Thyroid gland (tissue), 4 donors: ENCODE data around the gene TSSK6. TPM values are rescaled to one million over a fixed set of nuclear protein-coding genes. Genes with fewer than 3 reads are reported as not detected.

ENCODE experiments used
- DNase-seq, 2 donors: peaks; one replicate each; pipeline ENCODE4 v3.0.0-alpha.2; 2019
- H3K27ac ChIP-seq, 3 donors: fragments of 200-600 bp; sonication (generic); 1 replicate in 2 of 3; 2 replicates in 1 of 3; pipeline ENCODE4 v1.5.1; 2016 to 2019; ENCODE audit warnings: mild to moderate bottlenecking in 1 of 3, moderate library complexity in 1 of 3
- H3K27me3 ChIP-seq: fragments of 200-600 bp; sonication (generic); one replicate; pipeline ENCODE4 v1.5.1; 2019
- H3K36me3 ChIP-seq, 2 donors: fragments of 200-600 bp; sonication (generic); one replicate each; pipeline ENCODE4 v1.5.1; 2016 to 2019
- H3K4me1 ChIP-seq, 2 donors: fragments of 200-600 bp; sonication (generic); one replicate each; pipeline ENCODE4 v1.5.1; 2017 to 2019
- H3K4me3 ChIP-seq, 3 donors: fragments of 200-600 bp; sonication (generic); replicated peaks in 1 of 3; 1 replicate in 2 of 3; 2 replicates in 1 of 3; pipeline ENCODE4 v1.5.1; 2016; ENCODE audit warnings: mild to moderate bottlenecking in 1 of 3
- H3K9me3 ChIP-seq: fragments of 200-600 bp; sonication (generic); one replicate; pipeline ENCODE4 v1.5.1; 2017
- CTCF ChIP-seq, 6 experiments: fragments of 200-600 bp in 3 of 6; fragments of 450-650 bp in 3 of 6; sonication (generic) in 3 of 6; IDR thresholded peaks; one replicate each; pipeline ENCODE4 v1.5.1; 2016 to 2019; ENCODE audit warnings: antibody characterized with exemption in 6 of 6, mild to moderate bottlenecking in 2 of 6, inconsistent platforms in 1 of 6, moderate library complexity in 1 of 6
- POLR2A ChIP-seq, 2 donors: fragments of 450-650 bp; IDR thresholded peaks; one replicate each; pipeline ENCODE4 v1.6.1; 2017; ENCODE audit warnings: antibody characterized with exemption in 2 of 2, mild to moderate bottlenecking in 2 of 2, moderate library complexity in 1 of 2
- WGBS, 2 donors: methylation state at CpG; one replicate each; pipeline ENCODE4 v1.1.5; 2017; 5-methylcytosine and 5-hydroxymethylcytosine counted together
- intact Hi-C: fragments of 100-400 bp; cut with DNase I; formaldehyde crosslinking; loops from one replicate; pipeline ENCODE4 v1.15.1; 2023
- total RNA-seq, 4 donors: library from RNA; depleted of rRNA; stranded (reverse); fragments of >200 nt; gene quantifications; one replicate each; pipeline ENCODE4 v1.2.3, GENCODE V29; 2016

Gene TSSK6
- total RNA-seq, 4 donors from 2014 or later = 1.8 to 7.7 (median 3.8) TPM

- TF ChIP-seq POLR2A (IDR thresholded peaks at IDR 0.05) = no peak
- TF ChIP-seq CTCF (IDR thresholded peaks at IDR 0.05) = no peak
- Histone ChIP-seq H3K36me3 (peaks cover 7% of the 10 kb centered on the region in 2 donors), H3K27ac (peak overlapping the region; percentile 63 to 83 (median 75)), H3K27me3 (no peaks in the 10 kb centered on the region), H3K4me1 (peaks cover 20 to 28% of the 10 kb centered on the region in 2 donors), H3K9me3 (no peaks in the 10 kb centered on the region), H3K4me3 (no peak overlapping the region)
- 95 to 96% methylated on average over 3 to 9 of the region's 9 CpGs for WGBS, 2 donors
- intact Hi-C loops = no loop called here
- no peak for DNase-seq
Observed at GRCh38 chr19:19527371-19527656, 12.0 kb upstream of the TSSK6 start.

DNA sequence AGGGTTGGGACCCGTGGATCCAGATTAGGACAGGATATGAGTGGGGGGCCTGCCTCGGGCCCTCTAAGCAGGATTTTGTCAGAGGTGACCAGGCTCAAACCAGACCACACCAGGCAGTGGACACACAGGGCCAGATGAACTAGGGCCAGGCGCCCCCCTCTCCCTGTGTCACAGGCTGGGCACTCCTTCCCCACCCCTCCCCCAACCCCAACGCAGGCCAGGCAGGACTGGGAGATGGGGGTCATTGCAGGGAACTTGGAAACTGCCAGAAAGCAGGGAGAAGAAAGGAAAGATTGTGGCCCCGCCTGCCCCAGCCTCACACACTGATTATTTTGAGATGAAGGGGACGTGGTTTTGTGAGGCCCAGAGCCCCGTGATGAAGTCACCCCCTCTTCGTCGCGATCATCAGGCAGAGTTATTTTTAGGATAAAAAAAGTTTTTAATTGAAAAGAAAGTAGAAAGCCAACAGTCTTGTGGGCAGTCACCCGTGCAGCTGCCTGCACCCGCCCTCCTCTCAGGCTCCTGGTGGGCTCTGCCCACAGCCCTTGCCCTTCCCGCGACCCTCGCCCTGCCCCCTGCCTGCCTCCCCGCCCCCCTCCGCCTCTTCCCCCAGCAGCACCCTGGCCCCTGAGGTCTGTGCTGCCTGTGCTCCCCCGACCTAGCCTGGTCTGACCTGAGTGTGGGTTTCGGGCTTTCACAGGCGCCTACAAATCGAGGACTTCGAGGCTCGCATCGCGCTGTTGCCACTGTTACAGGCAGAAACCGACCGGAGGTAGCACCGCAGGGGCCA is 11.4 kb upstream of the TSSK6 start:
- no peaks in the 10 kb centered on the region for H3K9me3 ChIP-seq
- peaks cover 7% of the 10 kb centered on the region in 2 donors for H3K36me3 ChIP-seq
- WGBS, 2 donors = 47 to 66% methylated on average over 18 to 28 of the region's 28 CpGs
- no peak overlapping the region for H3K4me3 ChIP-seq
- TF ChIP-seq CTCF (IDR thresholded peaks at IDR 0.05) (no peak), POLR2A (IDR thresholded peaks at IDR 0.05) (no peak)
- DNase-seq = peak; percentile 56 to 69
- H3K27ac ChIP-seq = peak overlapping the region; percentile 63 to 83 (median 75)
- no peaks in the 10 kb centered on the region for H3K27me3 ChIP-seq
- peaks cover 20 to 23% of the 10 kb centered on the region in 2 donors for H3K4me1 ChIP-seq
- intact Hi-C loops = no loop called here

DNA sequence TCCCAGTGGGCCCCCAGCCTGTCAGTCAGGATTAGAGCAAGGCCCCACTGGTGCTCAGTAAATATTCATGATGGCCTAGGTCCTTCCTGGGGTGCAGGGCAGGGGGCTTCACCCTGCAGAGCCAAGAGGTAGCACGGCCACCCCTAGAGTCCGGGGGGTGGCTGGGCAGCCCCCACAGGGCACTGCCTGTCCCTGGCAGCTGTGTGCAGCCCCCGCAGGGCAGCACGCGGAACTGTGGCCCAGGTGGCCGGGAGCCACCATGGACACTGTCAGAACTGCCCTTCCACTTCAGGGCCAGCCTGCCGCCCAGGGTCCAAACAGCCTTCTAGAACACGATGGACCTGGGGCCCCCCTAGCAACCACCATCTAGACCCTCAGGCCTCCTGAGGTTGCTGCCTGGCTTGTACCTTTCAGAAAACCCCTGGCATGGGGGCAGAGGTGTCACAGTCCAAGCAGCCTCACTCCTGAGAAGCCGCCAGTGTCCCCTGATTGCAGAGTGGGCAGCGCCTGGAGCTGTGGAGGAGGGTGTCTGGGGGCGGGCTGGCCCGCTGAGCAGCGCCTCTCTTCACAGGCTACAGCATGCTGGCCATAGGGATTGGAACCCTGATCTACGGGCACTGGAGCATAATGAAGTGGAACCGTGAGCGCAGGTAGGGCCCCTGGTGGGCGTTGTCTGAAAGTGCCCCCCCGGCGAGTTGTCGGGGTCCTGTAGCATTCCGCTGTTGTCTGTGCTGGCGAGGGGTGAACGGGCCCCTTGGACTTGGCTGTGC is 10.4 kb upstream of the TSSK6 start:
- peak; percentile 63 to 64 for DNase-seq
- peaks cover 20 to 23% of the 10 kb centered on the region in 2 donors for H3K4me1 ChIP-seq
- no peaks in the 10 kb centered on the region for H3K9me3 ChIP-seq
- peaks cover 7% of the 10 kb centered on the region in 2 donors for H3K36me3 ChIP-seq
- H3K4me3 ChIP-seq = no peak overlapping the region
- H3K27ac ChIP-seq = peak overlapping the region; percentile 63 to 83 (median 75)
- 56 to 62% methylated on average over 8 to 10 of the region's 23 CpGs for WGBS, 2 donors
- H3K27me3 ChIP-seq = no peaks in the 10 kb centered on the region
- TF ChIP-seq CTCF (IDR thresholded peaks at IDR 0.05) (no peak), POLR2A (IDR thresholded peaks at IDR 0.05) (no peak)
- intact Hi-C loops = no loop called here

- intact Hi-C loops = no loop called here
- DNase-seq = no peak
- no peaks in the 10 kb centered on the region for H3K27me3 ChIP-seq
- H3K27ac ChIP-seq = no peak overlapping the region
- H3K36me3 ChIP-seq = peaks cover 7% of the 10 kb centered on the region in 2 donors
- H3K4me3 ChIP-seq = no peak overlapping the region
- no peak for TF ChIP-seq POLR2A (IDR thresholded peaks at IDR 0.05)
- TF ChIP-seq CTCF (IDR thresholded peaks at IDR 0.05) = no peak
- H3K4me1 ChIP-seq = peaks cover 20 to 23% of the 10 kb centered on the region in 2 donors
- H3K9me3 ChIP-seq = no peaks in the 10 kb centered on the region
- WGBS, 2 donors = 84 to 88% methylated on average over 7 of the region's 7 CpGs
Observed at GRCh38 chr19:19524053-19524452, 8.7 kb upstream of the TSSK6 start.

DNA sequence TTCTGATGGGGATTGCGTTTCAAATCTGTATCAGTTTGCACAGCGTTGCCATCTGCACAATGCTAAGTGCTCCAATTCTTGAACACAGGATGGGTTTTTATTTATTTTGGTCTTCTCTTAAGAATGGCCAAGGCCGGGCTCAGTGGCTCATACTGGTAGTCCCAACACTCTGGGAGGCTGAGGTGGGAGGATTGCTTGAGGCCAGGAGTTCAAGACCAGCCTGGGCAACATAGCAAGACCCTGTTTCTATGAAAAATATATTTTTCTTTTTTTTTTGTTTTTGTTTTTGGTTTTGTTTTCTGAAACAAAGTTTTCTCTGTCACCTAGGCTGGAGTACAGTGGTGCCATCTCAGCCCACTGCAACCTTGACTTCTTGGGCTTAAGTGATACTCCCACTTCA is 7.8 kb upstream of the TSSK6 start:
- H3K36me3 ChIP-seq = peaks cover 7% of the 10 kb centered on the region in 2 donors
- TF ChIP-seq POLR2A (IDR thresholded peaks at IDR 0.05) (no peak), CTCF (IDR thresholded peaks at IDR 0.05) (no peak)
- 85 to 89% methylated on average over 3 of the region's 3 CpGs for WGBS, 2 donors

More for the DNA sequence above, 7.8 kb upstream of the TSSK6 start:
- Histone ChIP-seq H3K27me3 (no peaks in the 10 kb centered on the region), H3K9me3 (no peaks in the 10 kb centered on the region), H3K4me1 (peaks cover 20 to 24% of the 10 kb centered on the region in 2 donors), H3K27ac (no peak overlapping the region), H3K4me3 (no peak overlapping the region)
- DNase-seq = no peak
- intact Hi-C loops = no loop called here
